Activated CD8-positive, alpha-beta memory T cell treated with anti-CD3 and anti-CD28 coated beads, Interleukin-2, amount 50 U/mL, for 24 hours (primary cell): Measurements from ENCODE around the gene KRT78.
"Not testable (repeated sequence)": the region's sequence is repeated elsewhere in the genome, so short reads cannot be mapped to it uniquely, and the experiment has no call there.

Source experiments
- DNase-seq: peaks from one replicate; pipeline ENCODE4 v3.0.0-alpha.2; 2020; ENCODE audit errors: extremely low read depth

Gene KRT78

DNA sequence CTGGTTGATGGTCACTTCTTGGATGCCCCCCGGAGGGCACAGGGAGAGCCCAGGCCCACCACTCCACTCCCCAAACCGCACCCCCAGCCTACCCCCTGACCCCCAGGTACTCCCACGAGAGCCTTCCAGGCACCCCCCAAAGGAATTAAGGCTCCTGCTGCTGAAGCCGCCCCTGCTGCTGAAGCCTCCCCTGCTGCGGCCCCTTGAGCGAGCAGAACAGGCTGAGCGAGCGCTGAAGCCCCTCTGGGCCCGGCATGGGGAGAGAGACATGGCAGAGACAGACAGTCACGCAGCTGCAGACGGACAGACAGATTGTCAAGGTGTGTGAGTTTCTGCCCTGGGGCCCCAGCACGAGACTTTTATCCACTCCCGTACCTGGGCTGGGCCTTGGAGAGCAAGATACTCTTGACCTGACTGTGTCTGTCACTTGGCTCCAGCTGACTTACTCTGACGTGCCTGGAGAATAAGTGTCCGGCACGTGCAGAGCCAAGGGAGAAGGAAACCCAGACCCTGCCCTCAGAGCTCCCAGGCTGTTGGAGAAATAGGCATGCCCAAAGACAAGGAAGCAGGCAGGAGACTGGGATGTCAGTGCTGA lies at the start of gene KRT78:
Gene KRT78, minus strand, starts transcription at position 334 of the 595 bp plus-strand sequence. Its CDS starts 64 bp downstream, at position 270.
- DNase-seq: no peak

DNA sequence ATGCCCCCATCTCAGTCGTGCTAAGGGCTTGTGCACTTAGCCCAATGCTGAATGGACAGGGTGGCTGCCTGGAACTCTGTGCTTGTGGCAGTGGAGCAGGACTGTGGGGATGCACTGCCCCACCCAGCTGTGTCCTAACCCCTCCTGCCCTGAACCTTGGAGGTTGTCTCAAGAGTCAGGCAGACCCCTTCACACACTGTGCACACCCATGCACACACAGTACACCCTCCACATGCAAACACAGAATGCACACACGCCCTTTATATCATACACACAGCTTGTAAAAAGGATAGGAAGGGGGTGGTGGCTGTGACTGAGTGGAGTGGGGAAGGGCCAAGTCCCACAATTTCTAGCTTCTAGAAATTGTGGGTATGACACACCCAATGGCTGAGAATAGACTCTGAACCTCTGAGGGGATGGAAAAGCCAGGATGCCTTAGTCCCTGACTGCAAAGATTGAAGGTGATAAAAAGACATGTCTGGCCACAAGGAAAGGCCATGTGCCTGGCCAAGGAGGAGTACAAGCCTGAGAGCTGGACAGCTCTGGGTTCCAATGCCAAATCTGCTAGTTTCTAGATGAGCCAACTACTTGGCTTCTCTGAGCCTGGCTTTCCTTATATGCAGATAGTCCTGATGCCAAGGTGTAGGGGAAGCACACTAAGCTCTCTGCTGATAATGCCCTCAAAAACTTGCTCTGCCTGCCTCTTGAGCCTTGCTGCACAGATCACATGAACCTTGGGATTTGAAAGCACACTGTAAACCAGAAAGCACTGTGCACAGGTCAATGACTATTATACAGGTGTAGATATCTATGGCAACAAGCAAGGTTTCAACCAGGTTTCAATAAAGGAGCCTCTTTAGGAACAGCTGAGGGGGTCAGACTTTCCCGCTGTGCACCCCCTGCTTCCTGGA lies 47.7 kb upstream of the KRT78 start:
- no peak for DNase-seq

DNA sequence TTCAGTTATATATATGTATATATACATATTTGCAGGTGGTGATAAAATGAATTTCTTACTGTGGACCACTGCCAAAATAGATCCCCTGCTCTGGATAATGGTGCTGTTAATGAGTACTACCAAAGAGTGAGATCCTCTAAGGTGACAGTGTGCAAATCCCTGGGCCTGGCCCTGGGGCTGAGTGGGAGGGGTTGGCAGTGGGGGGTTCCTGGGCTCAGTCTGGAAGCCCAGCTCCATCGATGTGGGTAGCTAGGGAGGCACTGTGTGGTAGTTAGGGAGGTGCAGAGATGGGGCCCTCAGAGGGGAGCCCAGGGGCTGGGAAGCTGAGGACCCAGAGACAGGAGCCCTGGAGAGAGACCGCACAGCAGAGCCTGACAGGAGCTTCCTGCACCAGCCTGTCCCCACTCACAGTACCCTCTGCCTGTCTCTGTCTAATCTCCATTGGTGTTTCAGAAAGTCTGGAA lies 47.0 kb upstream of the KRT78 start:
- no peak for DNase-seq

DNA sequence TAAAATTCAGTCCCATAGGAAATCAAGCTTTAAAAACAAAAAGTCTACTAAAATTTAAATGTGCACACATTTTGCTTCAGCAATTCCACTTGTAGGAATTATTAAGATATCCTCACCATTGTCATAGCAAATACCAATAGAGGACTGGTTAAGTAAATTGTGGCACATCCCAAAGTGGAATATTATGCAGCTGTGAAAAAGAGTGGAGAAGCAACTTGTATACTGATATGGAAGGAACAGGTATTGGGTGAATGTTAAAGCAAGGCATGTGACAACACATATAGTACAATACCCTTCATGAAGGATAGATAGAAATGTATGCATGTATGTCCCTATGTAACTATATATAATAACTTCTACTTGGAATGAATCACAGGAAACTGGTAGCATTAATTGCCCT lies 44.2 kb upstream of the KRT78 start:
- DNase-seq: no peak

DNA sequence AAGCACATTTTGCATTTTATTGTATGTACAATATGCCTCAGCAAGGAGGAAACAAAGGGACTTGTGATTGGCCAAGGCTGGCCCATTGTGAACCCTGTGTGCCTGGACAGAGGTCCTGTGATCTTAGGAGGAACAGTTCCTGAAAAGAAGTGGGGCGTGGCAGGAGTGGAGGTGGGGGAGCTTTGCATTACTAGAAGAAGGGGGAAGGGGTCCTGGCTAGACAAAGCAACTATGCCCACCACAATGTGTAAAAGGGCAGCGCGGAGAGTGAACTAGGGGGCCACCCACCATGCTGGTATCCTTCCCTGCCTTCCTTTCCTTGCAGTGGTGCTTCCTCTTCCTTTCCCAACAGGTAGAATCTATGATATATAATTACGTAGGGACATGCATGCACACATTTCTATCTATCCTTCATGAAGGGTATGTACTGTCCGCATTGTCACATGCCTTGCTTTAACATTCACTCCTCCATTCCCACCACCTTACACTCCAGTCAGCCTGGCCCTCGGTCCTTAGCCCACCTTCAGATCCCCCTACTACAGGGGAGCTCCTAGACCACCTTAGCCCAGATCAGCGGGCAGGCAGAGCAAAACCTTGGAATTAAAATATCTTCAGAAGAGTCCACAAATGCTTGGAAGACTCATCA lies 43.5 kb upstream of the KRT78 start:
- no peak for DNase-seq

DNA sequence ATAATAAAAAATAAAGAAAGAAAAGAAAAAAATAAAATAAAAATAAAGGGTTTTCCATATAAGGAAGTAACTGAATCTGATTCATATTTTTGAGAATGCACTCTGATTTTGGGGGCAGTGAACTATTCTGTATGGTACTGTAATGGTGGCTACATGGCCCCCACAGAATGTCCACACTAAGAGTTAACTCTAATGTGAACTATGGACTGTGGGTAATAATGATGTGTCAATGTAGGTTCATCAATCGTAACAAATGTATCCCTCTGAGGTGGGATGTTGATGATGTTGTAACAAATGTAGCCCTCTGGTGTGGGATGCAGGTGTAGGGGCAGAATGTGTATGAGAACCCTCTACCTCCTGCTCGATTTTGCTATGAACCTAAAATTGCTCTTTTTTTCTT lies 42.2 kb upstream of the KRT78 start:
- no peak for DNase-seq

DNA sequence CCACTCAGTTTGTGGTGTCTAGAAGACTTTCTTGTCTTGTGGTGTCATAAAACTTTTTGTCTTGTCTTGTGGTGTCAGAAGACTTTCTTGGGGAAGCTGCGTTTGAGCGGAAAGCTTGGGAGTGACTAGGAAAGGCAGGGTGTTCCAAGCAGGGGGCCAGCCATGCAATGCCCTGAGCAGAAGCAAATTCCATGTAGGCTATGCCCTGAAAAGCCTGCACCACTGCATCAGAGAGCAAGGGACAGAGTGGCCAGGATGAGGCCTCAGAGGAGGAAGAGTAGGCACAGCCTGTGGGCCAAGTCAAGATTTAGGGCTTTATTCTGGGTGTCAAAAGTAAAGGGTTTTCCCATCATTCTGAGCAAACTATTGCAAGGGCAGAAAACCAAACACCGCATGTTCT lies 41.6 kb upstream of the KRT78 start:
- DNase-seq: no peak

DNA sequence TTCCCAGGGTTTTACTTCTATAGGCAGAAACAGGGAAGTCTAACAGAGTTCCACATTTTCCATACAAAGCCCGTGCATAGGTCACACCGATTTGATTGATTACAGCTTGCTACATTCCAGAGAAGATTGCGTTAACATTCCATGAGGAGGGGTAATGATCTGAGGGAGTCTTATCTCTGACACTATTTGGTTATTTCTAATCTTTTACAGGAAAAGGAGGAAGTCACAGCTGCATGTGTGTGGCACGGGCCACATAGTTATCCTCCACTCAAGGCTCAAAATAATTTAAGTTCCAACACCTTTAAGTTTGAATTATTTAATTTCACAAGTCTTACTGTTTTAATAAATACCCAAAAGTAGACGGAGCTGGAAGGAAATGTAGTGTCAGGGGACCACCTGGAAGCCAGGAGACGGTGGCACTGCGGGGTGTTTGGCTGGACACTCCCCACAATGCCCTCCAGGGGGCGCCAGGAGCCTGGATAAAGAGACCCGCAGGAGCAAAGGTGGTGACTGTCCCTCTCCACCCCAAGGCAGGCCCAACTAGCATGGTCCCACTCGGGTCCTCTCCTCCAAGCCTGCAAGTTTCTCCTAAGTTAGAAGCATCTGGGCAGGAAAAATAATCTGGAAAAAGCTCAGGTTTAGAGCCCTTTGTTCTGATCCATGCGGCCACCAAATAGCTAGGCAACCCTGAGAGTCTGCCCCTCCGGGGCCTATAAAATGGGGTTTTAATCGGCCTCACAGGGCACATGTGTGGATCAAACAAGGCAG lies 35.9 kb upstream of the KRT78 start:
- DNase-seq: peak; percentile 53

DNA sequence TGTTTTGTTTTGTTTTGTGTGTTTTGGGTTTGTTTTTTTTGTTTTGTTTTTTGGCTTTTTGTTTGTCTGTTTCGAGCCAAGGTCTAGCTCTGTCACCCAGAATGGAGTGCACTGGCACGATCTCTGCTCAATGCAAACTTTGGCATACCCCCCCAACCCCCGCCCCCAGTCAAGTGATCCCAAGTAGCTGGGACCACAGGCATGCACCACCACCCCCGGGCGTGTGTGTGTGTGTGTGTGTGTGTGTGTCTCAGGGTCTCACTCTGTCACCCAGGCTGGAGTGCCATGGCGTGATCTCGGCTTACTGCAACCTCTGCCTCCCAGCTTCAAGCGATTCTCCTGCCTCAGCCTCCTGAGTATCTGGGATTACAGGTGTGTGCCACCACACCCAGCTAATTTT lies 31.7 kb upstream of the KRT78 start:
- not testable (repeated sequence) for DNase-seq

- peak; percentile 23 for DNase-seq
Measured at GRCh38 chr12:52879394-52880351, 30.9 kb upstream of the KRT78 start.

DNA sequence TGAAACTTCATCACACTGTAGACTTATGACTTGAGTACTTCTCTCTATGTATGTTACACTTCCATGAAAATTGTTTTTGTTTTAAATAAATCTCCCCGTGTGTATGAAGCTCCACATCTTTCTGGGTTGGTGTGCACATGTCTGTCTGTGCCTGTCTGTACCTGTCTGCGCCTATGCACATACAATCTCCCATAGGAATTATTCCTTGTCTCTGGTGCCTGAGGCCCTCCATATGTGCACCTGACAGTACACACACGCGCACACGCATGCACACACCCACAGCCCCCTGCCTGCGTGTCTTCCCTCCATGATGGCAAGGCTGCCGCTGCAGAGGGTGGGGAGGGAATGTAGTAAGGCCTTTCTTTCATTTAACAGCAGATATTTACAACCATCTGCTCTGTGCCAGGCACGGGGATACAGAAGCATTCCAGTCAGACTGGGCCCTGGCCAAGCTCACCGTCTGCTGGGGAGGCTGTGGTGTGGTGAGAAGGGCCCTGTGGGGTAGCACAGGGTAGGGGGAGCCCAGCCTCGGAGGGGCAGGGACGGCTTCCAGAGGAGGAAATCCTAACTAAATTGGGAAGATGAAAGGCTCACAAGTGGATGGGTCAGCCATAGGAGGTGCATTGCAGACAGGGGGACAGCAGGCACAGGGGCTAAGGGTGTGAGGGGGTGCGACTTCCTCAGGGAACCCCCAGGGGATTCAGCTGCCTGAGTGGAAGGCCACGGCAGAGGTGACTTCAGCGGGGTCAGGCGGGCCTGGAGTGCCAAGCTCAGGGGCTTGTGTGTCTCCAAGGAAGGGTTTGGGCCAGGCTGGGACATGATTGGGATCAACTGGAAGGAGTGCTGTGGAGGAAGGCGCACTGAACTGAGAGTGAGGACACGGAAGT lies 30.0 kb upstream of the KRT78 start:
- DNase-seq: no peak

- DNase-seq: no peak
Measured at GRCh38 chr12:52877242-52877641, 28.4 kb upstream of the KRT78 start.

DNA sequence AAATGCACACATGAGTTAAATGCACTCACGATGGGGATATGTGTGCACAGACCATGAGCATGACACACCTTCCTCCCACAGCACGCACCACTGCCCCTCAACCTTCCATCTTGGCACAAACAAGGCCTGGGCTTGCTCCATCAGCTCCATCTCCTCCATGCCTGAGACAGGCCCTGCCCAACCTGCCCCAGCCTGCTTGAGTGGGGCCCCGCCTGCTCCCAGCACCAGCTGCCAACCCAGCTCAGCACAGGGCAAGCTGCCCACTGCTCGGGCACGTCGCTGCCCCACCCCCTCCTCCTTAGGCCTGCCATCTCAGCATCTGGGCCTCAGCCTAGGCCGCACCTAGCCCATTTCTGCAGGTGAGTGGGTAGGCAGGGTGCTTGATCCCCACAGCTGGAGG lies 27.6 kb upstream of the KRT78 start:
- DNase-seq: no peak

- no peak for DNase-seq
Measured at GRCh38 chr12:52874573-52875435, 26.0 kb upstream of the KRT78 start.

DNA sequence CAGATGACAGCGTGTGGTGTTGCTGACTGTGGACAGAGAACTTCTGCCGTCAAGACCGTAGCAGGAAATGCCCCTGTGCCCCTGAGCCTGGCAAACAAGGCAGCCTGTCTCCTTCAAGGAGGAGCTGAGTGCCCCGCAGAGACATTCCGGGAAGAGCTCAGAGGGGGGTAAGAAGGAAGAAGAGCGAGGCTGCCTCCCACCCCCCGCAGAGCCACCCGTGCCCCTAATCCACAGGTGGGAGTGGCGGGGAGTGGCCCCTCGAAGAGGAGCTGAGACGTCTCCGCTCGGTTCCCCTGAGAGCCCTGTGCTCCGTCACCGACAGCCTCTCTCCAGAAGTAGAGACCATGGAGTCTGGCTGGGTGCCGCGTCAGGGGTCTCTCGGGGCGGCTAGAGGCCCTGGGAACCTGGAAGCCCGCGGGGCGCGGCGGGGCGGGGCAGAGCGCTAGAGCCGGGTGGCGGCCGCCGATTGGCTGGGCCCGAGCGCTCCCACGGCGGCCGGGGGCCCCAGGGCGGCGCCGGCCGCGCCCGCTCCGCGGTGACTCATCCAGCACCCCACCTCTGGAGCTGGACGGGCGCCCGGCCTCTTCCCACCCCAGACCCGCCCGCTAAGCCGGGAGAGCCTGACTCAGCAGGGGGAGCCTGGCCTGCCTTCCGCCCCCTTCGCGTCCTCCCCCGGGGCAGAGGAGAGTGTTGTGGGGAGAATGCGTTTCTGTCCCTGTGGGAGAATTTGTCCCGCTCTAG lies 25.2 kb upstream of the KRT78 start:
- no peak for DNase-seq

GRCh38 chr12:52873513-52873831 lies 24.7 kb upstream of the KRT78 start:
- no peak for DNase-seq

- no peak for DNase-seq
Measured at GRCh38 chr12:52872644-52873389, 24.0 kb upstream of the KRT78 start.
